HG03108 (cell line): Measurements from ENCODE around the gene STARD9.

Source experiments
- ATAC-seq: cut with Tn5 transposase; IDR thresholded peaks from one replicate; pipeline ENCODE4 v1.9.1; 2021; ENCODE audit warnings: moderate library complexity; ENCODE audit not compliant: unreplicated experiment

STARD9 gene

DNA sequence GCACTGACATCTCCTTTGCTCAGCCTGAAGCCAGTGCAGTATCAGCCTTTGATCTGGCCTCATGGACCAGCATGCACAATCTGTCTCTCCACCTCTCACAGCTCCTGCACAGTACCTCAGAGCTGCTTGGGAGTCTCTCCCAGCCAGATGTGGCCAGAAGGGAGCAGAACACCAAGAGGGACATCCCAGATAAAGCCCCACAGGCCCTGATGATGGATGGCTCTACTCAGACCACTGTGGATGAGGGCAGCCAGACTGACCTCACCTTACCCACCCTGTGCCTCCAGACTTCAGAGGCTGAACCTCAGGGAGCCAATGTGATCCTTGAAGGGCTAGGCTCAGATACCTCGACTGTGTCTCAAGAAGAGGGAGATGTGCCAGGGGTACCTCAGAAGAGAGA is 117.1 kb downstream of the STARD9 start:
- no peak for ATAC-seq

DNA sequence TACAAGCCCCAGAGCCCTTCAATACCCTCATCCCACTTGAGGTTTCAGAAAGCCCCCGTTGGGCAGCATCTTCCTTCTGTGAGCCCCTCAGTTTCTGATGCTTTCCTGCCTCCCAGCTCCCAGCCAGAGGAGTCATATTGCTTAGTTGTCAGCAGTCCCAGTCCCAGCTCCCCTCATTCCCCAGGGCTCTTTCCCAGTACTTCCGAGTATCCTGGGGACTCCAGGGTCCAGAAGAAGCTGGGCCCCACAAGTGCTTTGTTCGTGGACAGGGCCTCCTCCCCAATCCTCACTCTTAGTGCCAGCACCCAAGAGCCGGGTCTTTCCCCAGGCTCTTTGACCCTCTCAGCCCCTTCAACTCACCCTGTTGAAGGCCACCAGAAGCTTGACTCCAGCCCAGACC is 117.6 kb downstream of the STARD9 start:
- no peak for ATAC-seq

DNA sequence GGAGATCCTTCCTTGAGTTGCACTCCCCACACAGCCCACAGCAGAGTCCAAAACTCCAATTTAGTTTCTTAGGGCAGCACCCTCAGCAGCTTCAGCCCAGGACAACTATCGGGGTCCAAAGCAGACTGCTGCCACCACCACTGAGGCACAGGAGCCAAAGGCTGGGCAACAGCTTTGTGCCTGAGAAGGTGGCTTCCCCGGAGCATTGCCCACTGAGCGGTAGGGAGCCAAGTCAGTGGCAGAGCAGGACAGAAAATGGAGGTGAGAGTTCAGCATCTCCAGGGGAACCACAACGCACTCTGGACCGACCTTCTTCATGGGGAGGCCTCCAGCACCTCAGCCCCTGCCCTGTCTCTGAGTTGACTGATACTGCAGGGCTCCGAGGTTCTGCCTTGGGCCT is 118.1 kb downstream of the STARD9 start:
- no peak for ATAC-seq

DNA sequence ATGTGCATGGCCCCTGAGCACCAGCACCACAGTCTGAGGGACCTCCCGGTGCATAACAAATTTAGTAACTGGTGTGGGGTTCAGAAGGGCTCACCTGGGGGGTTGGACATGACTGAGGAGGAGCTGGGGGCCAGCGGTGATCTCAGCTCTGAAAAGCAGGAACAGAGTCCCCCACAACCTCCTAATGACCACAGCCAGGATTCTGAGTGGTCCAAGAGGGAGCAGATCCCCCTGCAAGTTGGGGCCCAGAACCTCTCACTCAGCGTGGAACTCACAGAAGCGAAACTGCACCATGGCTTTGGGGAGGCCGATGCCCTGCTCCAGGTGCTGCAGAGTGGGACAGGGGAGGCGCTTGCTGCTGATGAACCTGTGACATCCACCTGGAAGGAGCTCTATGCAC is 118.5 kb downstream of the STARD9 start:
- ATAC-seq, result no peak

DNA sequence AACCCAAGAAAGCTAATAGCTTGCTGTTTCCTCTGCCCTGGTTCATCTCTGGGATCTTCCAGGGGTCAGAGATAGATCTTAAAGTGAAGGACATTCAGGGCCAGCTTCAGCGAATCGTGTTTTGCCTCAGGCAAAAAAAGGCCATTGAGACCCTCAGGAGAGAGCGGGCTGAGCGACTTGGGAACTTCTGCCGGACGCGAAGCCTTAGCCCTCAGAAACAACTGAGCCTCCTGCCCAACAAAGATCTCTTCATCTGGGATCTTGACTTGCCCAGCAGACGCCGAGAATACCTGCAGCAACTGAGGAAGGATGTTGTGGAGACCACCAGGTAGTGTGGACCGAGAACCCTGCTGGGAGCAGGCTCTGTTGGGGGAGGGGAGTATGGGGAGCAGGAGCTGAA is 119.0 kb downstream of the STARD9 start:
- no peak for ATAC-seq

DNA sequence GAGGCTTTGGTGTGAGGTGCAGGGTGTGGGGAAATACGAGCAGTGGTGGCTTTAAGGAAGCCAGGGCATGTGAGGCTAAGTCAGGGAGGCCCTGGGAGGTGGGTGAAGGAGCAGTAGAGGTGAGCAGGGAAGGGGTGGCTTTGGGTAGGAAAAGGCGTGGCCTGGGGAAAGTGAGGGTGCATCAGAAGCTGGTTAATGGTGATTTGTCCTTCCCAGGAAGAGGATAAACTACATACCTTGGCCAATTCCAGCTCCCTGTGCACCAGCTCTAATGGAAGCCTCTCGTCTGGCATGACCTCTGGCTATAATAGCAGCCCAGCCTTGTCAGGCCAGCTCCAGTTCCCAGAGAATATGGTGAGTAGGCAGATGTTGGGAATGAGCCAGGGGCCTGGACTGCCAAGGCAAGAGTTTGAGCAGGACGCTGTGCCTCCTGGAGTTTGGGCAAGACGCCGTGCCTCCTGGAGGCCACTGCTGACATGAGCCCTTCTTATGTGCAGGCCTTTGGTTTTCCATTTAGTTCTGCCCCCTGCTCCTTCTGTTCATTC is 120.2 kb downstream of the STARD9 start:
- ATAC-seq, result no peak

DNA sequence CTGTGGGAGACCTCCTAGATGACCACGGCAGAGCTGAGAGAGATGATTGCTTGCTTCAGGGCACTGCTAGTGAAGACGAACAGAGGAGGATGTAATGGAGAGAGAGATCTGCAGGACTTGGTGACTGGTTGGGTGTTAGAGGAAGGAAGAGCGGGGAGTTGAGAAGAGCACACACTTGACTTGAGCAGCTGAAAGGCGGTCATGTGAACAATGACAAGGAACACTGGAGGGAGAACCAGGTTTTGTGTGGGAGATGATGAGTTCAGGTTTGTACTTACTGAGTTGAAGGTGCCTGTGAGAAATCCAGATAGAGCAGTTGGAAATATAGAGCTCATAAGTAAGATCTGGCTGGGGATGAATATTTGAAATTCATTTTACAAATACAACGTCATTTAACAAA is 121.2 kb downstream of the STARD9 start:
- ATAC-seq, result no peak

DNA sequence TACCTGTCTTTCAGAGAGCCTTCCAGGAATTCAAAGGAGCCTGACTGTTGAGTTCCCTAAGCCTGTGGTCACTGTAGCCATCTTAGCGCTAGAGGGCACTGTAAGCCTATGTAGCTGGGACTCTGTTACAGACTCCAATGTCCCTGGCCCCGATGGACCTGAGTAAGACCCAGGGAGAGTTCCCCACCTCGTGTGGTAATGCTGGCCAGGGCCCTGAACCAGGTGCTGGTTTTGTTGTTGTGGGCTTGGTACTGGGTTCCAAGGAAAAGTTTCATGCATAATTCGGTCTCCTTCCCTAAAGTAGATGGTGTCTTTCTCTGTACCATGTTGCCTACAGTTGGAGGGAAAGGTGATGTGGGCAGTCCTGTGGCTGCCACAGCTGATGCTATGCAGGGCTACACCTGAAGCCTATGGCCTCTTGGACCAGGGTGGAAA is 129.1 kb downstream of the STARD9 start:
- peak; percentile 49 for ATAC-seq

DNA sequence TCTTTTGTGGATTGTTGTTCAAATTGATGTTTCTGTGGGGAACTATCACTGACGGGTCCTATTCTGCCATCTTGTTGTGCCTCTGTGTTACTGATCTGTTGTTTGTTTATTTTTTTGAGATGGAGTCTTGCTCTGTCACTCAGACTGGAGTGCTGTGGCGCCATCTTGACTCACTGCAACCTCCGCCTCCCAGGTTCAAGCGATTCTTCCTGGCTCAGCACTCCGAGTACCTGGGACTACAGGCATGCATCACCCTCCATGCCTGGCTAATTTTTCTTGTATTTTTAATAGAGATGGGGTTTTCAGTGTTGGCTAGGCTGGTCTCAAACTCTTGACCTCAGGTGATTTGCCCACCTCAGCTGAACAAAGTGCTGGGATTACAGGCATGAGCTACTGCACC is 129.9 kb downstream of the STARD9 start:
- no peak for ATAC-seq

DNA sequence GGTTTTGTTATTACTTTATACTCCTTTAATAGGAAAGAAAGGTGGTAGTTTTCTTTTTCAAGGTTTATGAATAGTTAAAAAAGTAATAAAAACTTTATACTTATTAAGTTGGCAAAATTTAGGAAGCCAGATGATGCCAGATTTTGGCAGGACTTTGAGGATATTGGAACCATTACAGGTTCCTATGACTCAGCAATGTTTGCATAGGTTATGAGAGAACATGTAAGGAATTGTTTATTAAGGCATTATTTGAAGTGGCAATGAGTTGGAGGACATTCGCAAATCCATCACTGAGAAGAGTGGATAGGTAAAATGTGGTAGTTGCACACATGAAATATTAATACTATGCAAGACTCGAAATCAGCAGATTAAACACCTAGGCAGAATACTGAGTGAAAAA is 131.7 kb downstream of the STARD9 start:
- ATAC-seq, result no peak

DNA sequence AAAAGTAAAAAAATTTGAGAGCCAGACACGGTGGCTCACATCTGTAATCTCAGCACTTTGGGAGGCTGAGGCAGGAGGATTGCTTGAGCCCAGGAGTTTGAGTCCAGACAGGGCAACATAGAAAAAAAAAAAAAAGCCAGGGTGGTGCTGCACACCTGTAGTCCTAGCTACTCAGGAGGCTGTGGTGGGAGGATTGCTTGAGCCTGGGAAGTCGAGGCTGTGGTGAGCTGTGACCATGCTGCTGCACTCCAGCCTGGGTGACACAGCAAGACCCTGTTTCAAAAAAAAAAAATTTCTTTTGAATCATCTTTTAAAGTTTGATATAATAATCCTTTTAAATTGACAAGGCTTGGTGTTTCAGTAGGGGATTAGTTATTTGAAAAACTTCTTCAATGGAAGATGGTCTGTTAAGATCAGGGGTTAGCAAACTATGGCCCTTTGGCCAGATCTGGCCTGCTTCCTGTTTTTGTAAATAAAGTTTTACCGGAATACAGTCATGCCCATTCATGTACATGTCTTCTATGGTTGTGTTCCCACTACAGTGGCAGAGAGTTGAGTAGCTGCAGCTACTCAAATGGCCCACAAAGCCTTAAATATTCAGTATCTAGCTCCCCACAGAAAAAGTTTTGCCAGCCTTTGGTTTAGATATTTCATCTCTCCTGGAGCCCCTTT is 132.6 kb downstream of the STARD9 start:
- no peak for ATAC-seq

DNA sequence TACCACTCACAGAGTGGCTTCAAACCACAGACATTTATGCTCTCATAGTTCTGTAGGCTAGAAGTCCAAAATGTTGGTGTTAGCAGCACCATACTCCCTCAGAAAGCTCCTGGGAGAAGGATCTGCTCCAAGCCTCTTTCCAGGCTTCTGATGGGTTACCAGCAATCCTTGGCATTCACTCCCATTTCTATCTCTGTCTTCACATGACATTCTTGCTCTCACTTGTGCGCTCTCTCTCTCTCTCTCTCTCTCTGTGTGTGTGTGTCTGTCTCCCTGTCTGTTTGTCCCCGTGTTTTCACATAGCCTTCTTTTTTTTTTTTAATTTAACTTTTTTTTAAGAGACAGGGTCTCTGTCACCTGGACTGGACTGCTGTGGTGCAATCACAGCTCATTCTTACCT is 135.3 kb downstream of the STARD9 start:
- no peak for ATAC-seq

DNA sequence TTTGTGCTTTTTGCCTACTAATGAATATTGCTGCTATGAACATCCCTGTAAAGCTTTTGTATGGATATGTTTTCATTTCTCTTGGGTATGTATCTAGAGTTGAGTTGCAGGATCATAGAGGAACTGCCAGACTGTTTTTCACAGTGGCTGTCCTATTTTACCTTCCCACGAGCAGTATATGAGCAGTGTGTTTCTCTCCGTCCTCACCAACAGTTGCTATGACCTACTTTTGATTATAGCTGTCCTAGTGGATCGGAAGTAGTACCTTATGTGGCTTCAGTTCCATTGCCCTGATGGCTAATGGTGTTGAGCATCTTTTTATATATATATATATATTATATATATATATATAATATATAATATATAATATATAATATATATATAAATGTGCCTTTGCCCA is 136.3 kb downstream of the STARD9 start:
- no peak for ATAC-seq

DNA sequence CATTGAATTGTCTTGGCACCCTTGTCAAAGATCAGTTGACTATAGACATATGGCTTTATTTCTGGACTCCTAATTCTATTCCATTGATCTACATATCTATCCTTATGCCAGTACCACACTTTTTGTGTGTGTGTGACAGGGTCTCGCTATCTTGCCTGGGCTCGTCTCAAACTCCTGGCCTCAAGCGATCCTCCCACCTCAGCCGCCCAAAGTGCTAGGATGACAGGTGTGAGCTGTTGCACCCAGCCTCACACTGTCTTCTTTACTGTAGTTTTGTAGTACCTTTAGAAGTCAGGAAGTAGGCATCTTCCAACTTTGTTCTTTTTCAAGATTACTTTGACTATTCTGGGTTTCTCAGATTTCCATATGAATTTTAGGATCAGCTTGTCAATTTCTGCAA is 137.2 kb downstream of the STARD9 start:
- ATAC-seq, result no peak

DNA sequence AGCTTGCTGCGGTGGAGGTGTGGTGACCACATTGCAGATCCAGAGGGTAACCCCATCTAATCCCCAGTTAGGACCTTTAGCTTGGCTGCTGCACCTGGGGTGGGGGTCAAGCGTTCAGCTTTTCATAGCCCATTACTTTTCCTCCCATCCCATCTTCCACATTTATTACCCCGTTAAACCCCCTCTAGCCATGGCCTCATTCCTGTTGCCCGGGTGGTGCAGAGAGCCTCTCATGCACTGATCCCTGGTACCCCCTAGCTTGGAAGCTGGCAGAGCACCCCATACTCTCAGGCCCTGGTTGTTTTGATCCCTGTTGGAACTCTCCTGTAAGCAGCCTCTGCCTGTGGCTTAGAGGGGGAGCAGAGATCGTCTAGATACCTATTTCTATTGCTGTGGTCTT is 140.7 kb downstream of the STARD9 start:
- no peak for ATAC-seq

DNA sequence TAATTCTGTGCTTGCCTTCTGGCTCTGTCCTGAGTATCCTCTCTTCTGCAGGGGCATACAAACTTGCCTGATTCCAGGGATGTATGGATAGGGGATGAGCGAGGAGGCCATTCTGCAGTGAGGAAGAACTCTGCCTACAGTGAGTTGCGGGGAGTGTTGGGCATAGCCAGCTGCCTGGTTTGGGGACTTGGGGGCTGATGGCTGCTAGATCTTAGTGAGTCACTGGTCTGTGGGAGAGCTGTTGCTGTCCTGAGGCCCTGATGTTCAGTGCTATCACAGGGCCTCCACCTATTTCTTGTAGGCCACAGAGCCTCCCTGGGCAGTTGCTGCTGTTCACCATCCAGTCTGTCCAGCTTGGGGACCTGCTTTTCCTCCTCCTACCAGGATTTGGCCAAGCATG is 141.2 kb downstream of the STARD9 start:
- ATAC-seq, result no peak

DNA sequence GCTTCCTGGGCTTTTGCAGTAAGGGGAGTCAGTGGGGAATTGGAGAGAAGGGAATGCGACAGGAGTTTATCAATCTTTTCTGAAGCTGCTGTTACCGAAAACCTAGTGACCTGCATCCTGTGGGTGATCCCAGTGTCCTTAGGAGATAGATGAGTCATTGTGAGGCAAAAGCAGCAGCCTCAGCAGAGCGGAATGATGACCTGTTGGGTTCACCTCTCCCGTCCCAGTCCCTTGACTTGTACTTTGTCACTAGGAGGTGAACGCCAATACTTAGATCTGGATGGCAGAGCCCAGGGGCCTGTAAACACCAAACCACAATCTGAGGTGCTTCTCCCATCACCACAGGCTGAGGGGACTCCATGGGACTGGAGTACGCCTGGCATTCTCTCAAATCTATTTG is 143.6 kb downstream of the STARD9 start:
- ATAC-seq, result no peak

DNA sequence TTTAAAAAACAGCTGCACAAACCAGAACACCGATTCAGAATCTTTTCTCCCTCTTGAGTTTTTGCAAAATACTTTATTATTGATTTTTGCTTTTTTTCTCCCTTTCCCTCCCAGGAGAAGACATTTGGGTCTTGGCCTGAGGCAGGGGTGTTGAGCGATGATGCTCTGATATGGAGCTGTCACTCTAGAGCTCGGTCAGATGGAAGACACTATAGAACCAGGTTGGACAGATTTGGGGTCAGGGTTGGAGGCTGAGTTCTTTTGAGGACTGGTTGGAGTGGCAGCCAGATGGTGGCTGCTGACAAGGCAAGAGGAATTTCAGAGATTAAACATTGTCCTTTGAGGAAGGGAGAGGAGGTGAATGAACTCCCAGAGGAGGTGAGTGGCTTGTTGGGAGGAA is 144.7 kb downstream of the STARD9 start:
- ATAC-seq, result no peak

DNA sequence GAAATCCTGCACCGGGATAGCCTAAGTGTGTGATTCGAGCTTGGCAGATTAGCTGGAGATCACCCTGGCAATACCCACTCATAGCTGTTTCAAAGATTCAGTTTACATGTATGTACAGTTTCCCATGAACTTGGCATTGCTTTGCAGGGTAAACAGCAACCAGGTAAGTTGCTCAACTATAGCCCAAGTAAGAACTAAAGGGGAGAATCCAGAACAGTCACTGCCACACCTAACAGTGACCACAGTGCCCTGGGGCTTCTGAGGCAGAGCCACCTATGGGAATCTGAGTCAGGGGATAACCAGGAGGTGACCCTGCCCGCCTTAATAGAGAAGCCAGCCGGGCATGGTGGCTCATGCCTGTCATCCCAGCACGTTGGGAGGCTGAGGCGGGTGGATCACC is 145.6 kb downstream of the STARD9 start:
- no peak for ATAC-seq

DNA sequence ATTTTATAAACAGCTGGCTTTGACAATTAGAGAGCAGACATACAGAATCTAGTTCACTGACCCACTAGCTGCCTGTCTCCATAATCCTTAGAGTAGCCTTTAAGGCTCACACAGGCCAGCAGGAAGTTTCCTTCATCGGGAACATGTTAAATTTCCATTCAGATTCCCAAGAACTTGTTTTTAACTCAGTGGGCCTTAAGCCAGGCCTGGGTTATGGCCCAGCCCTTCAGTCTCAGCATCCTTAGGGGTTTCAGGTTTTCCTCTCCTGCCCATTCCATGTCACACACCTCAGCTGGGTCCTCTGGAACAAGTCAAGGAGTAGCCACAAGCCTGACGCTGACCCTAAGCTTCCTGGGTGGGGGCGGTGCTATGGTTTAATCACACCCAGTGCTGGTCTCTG is 146.5 kb downstream of the STARD9 start:
- ATAC-seq, result no peak

DNA sequence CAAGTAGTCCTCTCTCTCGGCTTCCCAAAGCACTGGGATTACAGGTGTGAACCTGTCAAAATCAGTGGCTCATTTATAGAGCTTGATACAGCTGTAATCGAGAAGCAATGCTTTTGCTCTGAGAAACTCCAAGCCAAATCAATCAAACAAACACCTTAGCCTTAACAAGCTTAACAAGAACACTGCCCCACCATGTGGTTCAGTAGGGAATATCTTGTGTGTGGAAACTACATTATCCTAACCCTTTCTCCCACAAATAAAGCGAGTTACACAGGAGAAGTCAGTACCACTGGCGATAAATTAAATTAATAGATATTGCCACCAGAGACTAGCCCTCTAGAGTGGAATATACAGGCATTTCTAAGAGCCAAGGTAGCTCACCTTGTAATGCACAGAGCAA is 147.7 kb downstream of the STARD9 start:
- no peak for ATAC-seq

DNA sequence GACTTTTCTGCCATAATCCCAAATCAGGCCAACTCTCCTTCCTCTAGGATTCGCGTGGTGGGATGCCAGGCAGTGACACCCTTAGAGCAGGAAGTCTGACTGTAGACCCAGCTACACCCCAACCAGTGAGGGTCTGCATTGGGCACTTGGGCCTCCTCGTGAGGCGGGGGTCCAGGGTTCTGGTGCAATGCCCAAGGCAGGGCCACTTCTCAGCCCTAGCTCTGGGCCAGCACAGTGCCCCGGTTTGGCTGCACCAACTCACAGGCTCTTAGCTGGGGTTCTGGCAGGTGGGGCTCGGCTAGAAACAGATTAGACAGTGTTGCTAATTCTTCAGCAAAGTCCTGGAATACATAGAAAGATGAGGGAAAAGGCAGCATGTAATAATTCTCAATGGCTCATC is 148.9 kb downstream of the STARD9 start:
- ATAC-seq, result no peak

DNA sequence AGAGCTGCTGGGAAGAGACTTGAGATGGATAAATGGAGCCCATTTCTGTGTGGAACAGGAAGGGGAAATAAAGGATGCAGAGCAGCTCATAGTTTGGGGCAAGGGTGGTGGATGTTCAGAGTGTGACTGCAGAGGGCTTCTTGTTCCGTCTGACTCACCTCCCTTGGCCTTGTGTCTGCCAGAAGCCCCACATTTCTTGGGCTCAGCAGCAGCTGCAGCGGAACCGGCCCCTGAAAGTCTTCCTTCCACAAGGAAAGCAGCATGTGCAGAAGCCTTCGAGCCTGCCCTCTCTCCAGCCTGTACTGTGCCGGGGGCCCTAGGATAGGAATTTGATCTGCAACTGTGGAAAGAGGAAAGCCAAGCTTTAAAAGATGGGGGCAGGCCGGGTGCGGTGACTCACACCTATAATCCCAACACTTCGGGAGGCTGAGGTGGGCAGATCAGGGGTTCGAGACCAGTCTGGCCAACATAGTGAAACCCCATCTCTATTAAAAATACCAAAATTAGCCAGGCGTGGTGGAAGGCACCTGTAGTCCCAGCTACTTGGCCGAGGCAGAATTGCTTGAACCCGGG is 150.0 kb downstream of the STARD9 start:
- ATAC-seq, result no peak
